Daoy (cell line): ENCODE results near the gene UBE2Z. TPM values are rescaled to one million over a fixed set of nuclear protein-coding genes. Genes with fewer than 3 reads are reported as not detected.

ENCODE experiments used
- DNase-seq: peaks from one replicate; pipeline ENCODE4 v3.0.0-alpha.2; 2015; ENCODE audit warnings: low read depth
- total RNA-seq: library from RNA; depleted of rRNA; stranded (reverse); fragments of >200 nt; shearing (Covaris generic); gene quantifications from 2 replicates; pipeline ENCODE4 v1.2.3, GENCODE V29; 2014; rRNA removed

The UBE2Z gene
- total RNA-seq, 1 experiment from 2014 or later: 65.3 TPM

GRCh38 chr17:48960834-48961515 is 52.8 kb downstream of the UBE2Z start:
- DNase-seq: no peak

- peak; percentile 70 for DNase-seq
Measured at GRCh38 chr17:48961516-48962233, 53.5 kb downstream of the UBE2Z start.

- no peak for DNase-seq
Measured at GRCh38 chr17:48970224-48970623, 62.0 kb downstream of the UBE2Z start.

- no peak for DNase-seq
Measured at GRCh38 chr17:48970865-48971687, 62.9 kb downstream of the UBE2Z start.

GRCh38 chr17:48972749-48973097 is 64.5 kb downstream of the UBE2Z start:
- no peak for DNase-seq

- no peak for DNase-seq
Measured at GRCh38 chr17:48973806-48974205, 65.6 kb downstream of the UBE2Z start.

Other genes with a start within 250 kb of the UBE2Z start
- not detected in 2 replicates for gene PRAC1, start 185.9 kb upstream of the UBE2Z start, total RNA-seq
- not detected in 2 replicates for gene PRAC2, start 185.2 kb upstream of the UBE2Z start, total RNA-seq
- gene HOXB13, start 179.7 kb upstream of the UBE2Z start, total RNA-seq: 2.5 and 3.2 TPM in 2 replicates
- gene TTLL6, start 91.2 kb upstream of the UBE2Z start, total RNA-seq: not detected in 2 replicates
- gene CALCOCO2, start 77.4 kb upstream of the UBE2Z start, total RNA-seq: 11.0 and 20.9 TPM in 2 replicates
- 91.6 and 105 TPM in 2 replicates for gene ATP5MC1, start 15.6 kb upstream of the UBE2Z start, total RNA-seq
- 43.2 and 64.9 TPM in 2 replicates for gene SNF8, start 36.4 kb downstream of the UBE2Z start, total RNA-seq
- gene GIP, start 60.2 kb downstream of the UBE2Z start, total RNA-seq: not detected in 2 replicates
- 15.2 and 16.7 TPM in 2 replicates for gene IGF2BP1, start 89.0 kb downstream of the UBE2Z start, total RNA-seq
- 0.51 and 0.63 TPM in 2 replicates for gene B4GALNT2, start 224.4 kb downstream of the UBE2Z start, total RNA-seq